GM19193 (cell line): ENCODE data around the gene KISS1R.

Source experiments
- POLR2A ChIP-seq: IDR thresholded peaks from 4 replicates; pipeline ENCODE4 v1.6.1; 2011; ENCODE audit not compliant: insufficient read depth, insufficient read length; ENCODE audit errors: extremely low read depth

The KISS1R gene

DNA sequence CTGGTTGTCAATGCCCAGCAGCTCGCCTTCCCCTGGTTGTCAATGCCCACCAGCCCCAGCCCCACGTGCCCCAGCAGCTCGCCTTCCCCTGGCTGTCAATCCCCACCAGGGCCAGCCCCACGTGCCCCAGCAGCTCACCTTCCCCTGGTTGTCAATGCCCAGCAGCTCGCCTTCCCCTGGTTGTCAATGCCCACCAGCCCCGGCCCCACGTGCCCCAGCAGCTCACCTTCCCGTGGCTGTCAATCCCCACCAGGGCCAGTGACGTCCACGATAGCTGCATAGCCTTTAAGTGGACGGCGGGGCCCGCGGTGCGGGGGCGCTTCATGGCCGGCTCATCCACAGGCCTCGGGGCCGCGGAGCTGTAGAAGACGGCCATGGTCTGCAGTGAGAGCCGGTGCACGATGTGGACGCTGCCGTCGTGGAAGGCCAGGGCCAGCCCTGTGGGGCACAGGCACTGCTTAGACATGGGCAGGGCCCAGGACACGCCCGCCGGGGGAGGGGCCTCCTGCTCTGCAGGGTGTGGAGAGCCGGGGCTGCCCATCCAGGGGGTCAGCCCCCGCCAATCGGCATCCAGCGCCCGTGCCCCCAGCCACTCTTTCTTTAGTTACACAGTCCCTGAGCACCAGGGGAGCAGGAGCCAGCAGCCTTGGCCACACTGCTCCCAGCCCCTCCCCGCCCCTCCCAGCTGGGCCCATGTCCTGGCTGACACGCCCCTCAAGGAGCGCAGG lies 37.3 kb upstream of the KISS1R start:
- TF ChIP-seq POLR2A: no peak

DNA sequence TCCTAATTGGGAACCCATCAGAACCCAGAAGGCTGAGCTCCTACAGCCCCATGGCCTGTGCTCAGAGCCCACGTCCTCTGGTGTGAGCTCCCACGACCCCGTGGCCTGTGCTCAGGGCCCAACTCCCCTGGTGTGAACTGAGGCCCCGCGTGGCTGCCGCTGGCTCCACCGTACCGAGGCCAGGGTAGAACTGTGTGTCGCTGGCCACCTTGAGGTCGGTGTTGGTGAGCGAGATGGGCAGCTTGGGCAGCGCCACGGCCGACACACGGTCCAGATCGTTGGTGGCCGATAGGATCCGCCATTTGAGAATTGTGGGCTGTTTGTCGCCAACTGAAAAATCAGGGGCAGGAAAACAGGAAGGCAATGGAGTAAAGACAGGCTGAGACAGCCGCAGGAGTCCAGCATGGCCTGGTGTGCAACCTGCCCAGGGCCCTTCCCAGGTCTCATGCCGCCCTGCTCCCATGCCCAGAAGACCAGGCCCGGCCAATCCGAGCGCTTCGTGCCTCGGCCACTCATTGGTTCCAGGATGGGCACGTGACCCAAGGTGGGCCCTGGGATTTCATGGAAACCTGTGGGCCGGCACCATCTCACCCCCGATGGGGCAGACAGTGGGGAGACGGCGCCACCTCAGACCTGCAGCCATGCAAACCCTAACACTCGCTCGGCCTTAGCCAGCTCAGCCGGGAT lies 35.6 kb upstream of the KISS1R start:
- TF ChIP-seq POLR2A: no peak

DNA sequence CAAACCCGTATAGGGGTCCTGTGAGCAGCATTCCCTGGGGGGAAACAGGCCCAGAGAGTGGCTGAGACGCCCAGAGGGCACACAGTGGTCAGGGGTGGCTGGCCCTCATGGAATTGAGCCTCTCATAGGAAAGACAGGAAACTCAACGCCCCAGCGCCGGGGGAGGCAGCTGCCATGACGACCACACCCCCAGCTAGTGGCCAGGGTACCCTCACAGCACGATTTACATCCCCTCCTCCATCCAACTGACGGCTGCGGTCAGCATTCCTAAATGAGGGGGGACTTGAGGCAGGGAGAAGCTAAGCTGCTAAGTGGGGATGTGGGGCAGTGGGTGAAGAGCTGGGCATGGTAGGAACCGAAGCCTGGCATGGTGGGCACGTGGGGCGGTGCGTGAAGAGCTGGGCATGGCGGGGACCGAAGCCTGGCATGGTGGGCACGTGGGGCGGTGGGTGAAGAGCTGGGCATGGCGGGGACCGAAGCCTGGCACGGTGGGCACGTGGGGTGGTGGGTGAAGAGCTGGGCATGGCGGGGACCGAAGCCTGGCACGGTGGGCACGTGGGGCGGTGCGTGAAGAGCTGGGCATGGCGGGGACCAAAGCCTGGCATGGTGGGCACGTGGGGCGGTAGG lies 34.1 kb upstream of the KISS1R start:
- no peak for TF ChIP-seq POLR2A

DNA sequence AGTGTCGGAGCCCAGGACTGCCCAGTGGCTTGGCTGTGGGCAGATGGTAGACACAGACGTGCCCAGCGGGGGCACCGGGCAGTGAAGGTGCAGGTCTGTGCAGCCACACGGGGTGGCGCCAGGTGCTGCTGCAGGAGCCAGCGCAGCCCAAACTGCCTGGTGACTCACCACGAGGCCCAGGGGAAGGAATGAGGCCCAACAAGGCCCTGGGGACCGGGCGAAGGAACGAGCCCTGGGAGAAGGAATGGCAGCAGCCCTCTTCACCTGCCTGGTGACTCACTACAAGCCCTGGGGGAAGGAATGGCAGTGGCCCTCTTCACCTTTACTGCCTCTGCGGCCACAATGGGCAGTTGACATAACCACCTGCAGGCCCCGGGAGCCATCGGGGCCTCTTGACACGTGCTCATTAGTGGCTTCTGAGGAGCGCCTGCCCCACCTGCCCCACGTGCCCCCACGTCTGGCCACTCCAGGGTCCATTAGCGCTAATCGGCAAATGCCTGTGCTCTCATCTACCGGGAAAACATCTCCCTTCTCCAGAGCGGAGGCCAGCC lies 33.4 kb upstream of the KISS1R start:
- no peak for TF ChIP-seq POLR2A

DNA sequence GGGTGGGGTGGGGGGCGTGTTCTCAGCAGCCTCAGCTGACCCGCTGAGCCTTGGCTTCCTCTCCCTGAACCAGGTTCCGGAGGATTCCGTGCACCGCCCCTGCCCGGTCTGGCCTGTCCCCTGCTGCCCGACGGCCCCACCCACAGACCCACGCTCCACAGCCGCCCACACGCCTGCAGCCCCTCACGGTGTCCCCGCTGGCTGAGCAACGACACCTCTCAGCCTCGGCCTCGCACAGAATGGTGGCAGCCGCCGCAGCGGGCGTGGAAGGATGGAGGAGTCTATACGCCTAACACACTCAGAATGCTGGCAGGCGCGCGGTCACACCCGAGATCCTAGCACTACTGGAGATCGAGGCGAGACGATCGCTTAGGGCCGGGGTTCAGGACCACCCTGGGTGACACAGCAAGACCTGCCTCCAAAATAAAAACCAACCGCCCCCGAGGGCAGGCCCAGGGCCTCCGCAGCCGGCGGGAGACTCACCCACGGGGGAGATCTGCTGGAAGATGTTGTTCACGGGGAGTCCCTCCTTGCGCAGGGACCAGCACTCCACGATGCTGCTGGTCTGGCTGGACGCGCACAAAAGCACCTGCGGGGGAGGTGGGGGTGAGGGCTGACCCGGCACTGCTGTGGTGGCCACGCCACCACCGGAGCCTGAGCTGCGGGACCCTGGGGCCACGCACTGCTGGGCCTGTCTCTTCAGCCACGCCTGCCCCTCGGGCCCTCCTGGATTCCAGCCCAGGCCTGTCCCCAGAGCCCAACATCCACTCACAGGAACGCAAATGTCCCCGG lies 32.5 kb upstream of the KISS1R start:
- TF ChIP-seq POLR2A: no peak

DNA sequence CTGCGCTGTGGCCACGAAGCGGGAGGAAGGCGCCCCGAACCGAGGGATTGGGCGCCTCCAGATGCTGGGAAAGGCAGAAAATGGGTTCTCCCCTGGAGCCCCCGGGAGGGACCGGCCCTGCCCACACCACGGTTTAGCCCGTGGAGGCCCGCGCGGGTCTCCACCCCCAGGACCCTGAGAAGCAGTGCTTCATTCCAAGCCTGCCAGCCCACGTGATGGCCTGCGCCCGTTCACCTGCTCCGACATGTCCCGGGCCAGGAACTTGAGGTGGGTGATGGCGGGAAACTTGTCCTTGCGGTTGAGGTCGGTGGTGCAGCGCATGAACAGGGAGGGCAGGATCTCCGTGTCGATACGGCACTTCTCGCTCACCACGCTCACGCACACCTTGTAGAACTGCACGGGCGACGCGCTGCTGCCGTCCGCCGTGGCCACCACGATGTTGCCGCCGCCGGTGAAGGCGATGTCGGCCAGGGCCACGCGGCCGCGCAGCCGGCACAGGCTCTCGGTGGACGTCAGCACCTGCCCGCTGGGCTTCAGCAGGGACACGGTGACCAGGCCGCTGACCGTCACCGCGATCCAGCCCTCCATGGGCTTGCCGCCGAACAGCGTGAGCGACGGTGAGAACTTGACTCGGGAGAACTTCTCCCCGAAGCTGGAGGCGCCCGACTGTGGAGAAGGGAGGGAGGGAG lies 31.5 kb upstream of the KISS1R start:
- no peak for TF ChIP-seq POLR2A

DNA sequence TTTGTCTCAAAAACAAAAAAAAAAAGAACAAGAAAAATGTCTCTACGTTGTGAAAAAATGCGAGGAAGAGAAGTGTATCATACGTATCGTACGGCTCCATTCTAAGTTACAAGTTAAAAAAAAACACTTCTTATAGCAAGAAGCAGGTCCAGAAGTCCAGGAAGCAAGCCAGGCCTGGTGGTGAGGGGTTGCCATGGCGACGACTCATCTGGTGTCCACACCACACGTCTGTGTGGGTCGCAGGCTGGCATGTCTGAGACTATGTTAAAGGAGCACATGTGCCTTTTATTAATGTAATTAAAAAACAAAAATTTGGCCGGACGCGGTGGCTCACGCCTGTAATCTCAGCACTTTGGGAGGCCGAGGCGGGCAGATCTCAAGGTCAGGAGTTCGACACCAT lies 30.1 kb upstream of the KISS1R start:
- TF ChIP-seq POLR2A: no peak

DNA sequence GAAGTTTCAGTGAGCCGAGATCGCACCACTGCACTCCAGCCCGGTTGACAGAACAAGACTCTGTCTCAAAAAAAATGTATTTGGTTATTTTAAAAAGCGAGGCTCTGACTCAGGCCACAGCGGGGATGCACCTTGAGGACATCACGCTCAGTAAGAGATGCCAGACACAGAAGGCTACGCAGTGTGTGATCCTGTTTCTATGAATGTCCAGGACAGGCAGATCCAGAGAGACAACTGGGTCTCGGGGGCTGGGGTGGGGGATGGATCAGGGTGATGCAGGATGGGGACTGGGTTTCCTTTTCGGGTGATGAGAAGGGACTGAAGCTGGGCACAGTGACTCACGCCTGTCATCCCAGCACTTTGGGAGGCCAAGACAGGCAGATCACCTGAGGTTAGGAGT lies 29.5 kb upstream of the KISS1R start:
- no peak for TF ChIP-seq POLR2A

DNA sequence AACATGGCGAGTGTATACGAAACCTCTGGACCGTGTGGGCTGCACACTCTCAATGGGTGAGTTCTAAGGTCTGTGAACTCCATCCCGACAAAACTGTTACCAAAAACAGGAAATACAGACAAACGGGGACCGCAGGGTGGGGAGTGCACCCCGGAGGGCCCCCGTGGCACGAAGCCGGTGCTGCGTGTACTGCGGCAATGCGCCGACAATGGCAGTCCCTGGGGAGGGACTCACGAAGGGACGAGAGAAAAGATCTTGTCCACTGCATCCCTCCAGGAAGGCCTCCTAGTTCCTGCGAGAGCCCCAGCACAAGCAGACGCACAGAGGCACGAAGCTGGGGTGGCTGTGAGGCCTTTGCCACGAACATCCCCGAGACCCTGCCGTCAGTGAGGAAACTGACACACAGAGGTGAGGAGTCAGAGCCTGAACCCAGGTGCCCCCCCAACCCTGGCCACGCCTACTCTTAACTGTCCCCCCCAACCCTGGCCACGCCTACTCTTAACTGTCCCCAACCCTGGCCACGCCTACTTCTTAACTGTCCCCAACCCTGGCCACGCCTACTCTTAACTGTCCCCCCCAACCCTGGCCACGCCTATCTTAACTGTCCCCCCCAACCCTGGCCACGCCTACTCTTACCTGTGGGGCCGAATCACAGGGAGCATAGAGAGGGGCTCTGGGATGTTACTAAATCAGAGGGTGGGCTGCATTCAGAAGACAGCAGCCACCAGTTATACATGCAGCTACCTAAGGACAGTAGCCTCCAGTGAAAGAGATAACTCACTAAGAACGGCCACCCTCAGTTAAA lies 28.4 kb upstream of the KISS1R start:
- no peak for TF ChIP-seq POLR2A

DNA sequence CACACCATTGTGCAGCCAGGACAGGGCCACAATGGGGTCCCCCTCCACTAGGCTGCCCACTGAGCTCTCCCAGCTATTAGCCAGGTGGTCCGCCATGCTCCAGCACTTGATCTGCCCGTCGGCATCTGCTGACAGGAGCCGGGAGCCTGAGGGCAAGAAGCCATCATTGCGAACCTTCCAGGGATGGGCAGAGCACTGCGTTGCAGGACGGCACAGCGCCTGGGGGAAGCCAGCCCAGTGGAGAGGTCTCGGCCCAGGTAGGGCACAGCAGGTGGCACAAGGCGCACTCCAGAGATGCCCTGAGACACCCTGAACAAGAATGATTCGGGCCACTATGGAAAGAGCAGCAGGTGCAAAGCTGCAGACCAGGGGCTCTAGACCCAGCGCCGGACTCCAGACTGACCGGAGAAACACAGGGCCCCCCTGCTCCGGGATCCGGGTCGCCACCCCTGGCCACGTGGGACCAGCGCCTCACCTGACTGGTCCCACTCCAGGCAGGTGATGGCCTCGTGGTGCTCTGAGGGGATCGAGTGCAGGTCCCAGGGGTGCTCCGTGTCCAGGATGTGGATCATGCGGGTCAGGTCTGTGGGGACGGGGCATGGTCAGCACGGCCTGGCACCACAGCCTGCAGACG lies 27.4 kb upstream of the KISS1R start:
- no peak for TF ChIP-seq POLR2A

DNA sequence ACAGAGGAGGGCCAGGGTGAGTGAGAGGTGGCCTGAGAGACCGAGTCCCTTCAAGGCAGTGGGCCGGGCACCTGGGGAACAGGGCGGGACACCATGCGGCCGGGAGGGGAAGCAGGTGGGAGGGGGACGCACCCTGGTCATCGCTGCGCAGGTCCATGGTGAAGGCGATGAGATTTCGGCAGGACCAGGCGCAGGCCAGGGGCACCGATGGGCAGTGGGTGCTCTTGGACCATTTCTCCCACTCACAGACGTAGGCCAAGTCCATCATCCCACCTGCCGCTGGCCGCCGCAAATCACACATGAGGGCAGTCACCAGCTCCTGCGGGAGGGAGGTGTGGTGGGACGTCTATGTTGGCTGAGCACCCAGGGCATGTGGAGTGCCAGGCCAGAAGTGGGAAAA lies 26.3 kb upstream of the KISS1R start:
- TF ChIP-seq POLR2A: no peak

DNA sequence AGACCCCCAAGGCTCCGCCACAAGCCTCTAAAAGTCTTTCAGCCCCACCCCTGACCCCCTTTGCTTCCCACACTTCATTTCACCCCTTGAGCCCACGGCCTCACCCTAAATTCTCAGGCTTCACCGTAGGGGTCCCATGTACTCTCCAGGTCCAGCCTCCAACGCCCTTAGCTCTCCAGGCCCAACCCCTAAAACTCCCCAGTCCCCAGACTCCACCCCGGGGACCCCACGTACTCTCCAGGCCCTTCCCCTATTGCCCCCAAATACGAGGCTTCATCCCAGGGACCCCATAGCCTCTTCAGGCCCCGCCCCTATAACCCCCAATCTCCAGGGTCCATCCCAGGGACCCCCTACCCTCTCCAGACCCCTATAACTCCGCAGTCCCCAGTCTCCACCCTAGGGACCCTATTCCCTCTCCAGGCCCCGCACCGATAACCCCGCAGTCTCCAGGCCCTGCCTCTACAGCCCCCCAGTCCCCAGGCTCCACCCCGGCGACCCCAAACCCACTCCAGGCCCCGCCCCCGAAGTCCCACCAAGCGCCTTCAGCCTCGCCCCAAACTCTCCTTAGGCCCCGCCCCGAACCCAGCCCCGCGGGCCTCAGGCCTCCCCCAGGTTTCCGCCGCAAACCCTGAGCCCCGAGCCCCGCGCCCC lies 24.8 kb upstream of the KISS1R start:
- no peak for TF ChIP-seq POLR2A
